IPS DF 4.7 (cell line): Measurements from ENCODE around the gene HSPB2.
"Not testable (repeated sequence)": the region's sequence is repeated elsewhere in the genome, so short reads cannot be mapped to it uniquely, and the experiment has no call there.

Source experiments
- DNase-seq: peaks from one replicate; pipeline ENCODE4 v3.0.0-alpha.2; 2013; ENCODE audit warnings: low spot score; ENCODE audit errors: extremely low read depth

HSPB2 gene

DNA sequence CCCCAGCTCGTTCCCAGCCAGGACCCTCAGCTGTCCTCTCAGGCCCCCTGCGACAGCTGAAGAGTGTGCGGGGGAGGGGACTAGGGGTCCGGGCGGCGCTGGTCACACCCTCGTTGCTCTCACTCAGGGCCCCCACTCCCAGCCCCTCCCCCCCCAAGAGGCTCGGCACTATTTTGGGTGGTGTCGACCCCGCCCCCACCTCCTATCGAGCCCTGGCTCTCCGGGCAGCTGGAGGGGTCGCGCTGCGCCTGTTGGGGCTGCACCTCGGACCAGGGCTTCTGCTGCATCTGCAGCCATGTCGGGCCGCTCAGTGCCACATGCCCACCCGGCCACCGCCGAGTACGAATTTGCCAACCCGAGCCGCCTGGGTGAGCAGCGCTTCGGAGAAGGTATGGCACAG lies at the start of gene HSPB2:
TSS of gene HSPB2 (plus strand) at position 200 of the 400 bp plus-strand sequence. CDS start at position 296, 96 bp downstream.
- no peak for DNase-seq

- no peak for DNase-seq
These were observed 42.4 kb upstream of the HSPB2 start for GRCh38 chr11:111870113-111870512.

DNA sequence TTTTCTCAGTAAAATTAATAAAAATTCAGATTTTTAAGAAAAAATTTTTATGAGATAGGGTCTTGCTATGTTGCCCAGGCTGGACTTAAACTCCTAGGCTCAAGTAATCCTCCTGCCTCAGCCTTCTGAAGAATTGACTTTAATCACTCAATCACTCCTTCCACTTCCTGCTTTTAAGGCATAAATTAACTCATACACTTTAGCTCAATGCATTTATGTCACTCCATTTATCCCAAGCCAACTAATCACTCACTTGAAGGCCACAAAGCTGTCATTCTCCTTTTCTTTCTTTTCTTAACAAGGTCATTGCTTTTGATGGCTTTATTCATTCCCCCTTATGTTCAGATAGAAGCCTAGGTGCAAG lies 42.0 kb upstream of the HSPB2 start:
- DNase-seq, result no peak

GRCh38 chr11:111870886-111871692 lies 41.4 kb upstream of the HSPB2 start, which contains the start of gene ALG9:
ALG9 (minus strand) TSS chr11:111871581; CDS start chr11:111871482, 99 bp downstream.
- DNase-seq, result no peak

GRCh38 chr11:111871693-111872161 lies 40.8 kb upstream of the HSPB2 start:
- DNase-seq, result no peak

GRCh38 chr11:111878385-111878848 lies 34.1 kb upstream of the HSPB2 start:
- no peak for DNase-seq

DNA sequence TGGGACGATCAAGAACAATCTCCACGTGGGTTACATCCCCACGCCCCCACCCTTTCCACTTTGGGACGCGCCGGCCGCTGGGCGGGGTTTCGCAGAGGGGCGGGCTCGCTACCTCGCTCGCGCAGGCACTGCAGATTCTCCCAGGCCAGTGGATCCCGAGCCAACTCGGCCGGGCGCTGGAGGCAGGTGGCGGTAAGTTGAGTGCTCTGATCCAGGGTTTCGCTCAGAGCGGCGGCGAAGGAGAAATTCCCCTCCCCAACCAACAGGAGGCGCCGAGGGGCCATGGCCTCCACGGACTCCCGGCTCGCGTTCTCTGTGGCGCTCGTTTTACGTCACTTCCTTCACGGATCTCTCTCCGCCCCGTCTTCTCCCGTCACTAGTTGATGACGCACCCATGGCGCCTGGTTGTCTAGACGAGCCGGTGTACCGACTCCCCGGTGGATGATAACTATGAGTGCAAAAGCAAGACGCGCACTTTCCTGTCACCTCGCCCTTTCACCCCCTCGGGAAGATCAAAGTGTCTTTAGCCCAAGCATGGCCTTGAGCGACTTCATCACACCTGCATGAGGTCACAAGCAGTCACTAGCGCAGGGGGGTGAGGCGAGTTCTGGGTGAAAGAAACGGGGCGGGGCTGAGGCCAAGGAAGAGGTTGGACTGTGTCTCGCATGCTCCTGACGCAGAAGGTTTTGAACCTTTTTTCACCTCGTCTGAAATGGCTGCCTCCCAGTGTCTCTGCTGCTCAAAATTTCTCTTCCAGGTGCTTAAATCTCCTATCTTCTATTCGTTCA lies 33.5 kb upstream of the HSPB2 start, which contains the start of the genes CFAP68 and FDXACB1:
TSS of gene CFAP68 (plus strand) at position 693 of the 788 bp plus-strand sequence. CDS start at position 713, 20 bp downstream.
TSS of gene FDXACB1 (minus strand) at position 317 of the 788 bp plus-strand sequence. CDS start at position 284, 33 bp downstream.
- DNase-seq, result peak; percentile 93

- no peak for DNase-seq
These were observed 32.9 kb upstream of the HSPB2 start for GRCh38 chr11:111879637-111879960.

GRCh38 chr11:111882202-111882601 lies 30.3 kb upstream of the HSPB2 start:
- no peak for DNase-seq

- DNase-seq, result not testable (repeated sequence)
These were observed 27.5 kb upstream of the HSPB2 start for GRCh38 chr11:111885053-111885452.

DNA sequence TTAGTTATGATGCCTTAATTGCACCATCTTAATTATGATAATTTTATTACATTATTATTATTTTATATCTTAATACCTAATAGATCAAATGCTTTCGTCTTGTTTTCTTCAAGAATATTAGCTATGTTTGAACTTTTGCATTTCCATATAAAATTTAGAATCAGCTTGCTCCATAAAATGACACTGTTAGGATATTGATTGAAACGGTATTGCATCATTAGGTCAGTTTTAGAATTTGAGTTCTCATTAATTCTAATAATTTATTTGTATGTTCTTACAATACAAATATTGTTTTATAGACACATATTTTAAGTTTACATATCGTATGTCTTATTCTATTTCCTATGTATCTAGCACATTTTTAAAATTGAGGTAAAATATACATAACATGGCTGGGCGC lies 26.5 kb upstream of the HSPB2 start:
- no peak for DNase-seq

DNA sequence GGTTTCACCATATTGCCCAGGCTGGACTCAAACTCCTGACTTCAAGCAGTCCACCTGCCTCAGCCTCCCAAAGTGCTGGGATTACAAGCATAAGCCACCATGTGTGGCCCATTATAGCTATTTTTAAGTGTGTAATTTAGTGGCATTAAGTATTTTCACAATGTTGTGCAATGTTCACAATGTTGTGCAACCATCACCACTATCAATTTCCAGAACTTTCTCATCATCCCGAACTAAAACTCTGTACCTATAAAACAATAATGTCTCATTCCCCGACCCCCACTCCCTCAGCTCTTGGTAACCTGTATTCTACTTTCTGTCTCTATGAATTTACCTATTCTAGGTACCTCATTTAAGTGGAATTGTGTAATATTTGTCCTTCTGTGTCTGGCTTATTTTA lies 25.7 kb upstream of the HSPB2 start:
- no peak for DNase-seq

GRCh38 chr11:111905411-111905810 lies 7.1 kb upstream of the HSPB2 start:
- no peak for DNase-seq

GRCh38 chr11:111906680-111907079 lies 5.9 kb upstream of the HSPB2 start:
- no peak for DNase-seq

- DNase-seq, result no peak
These were observed 3.8 kb upstream of the HSPB2 start for GRCh38 chr11:111908639-111909305.

- no peak for DNase-seq
These were observed 3.2 kb upstream of the HSPB2 start for GRCh38 chr11:111909378-111909777.

DNA sequence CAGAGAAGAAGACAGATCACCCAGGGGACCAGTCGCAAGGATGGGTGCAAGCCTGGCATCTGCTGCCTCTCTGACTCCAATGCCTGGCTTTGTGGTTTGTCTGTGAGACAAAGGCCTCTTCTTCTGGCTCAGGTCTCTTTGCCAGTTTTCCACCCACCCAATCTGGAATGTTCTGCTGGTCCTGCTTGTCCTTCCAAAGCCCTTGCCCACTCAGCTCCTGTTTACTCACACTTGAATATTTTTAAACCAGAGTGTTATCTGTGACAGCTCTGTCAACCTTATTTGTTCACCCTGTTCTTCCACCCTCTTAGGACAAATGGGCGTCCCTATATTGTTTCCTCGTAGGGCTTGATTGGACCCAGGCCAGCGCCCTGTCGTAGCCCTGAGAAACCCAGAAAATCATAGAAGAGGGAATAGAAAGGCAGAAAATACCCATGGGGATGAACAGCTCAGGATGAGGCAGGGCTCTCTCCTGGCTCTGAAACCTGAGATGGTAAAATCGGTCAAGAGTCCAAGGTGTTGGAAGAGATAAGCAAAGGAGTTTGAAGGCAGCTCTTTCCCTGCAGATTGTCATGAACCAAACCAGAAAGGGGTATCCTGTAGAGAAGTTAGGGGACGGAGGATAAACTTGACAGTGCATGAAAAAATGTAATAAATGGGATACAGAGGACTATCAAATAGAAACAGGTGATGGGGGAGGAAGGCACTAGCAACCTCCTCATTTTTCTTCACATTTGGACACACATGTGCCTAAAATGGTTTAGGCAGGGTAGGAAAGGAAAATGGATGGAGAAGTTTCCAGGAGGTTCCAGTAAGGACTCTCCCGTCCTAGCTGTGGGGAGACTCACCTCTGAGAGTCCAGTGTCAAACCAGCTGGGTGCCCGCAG lies 1.6 kb upstream of the HSPB2 start:
- DNase-seq, result no peak

- no peak for DNase-seq
These were observed 752 bp upstream of the HSPB2 start, which contains the start of gene CRYAB for GRCh38 chr11:111911563-111912401. CRYAB (minus strand) TSS chr11:111911770; CDS start chr11:111911724, 46 bp downstream.

- DNase-seq, result no peak
These were observed 712 bp downstream of the HSPB2 start for GRCh38 chr11:111913031-111913861.
